ENCODE results near the gene POMP. TPM values are rescaled to one million over a fixed set of nuclear protein-coding genes. Genes with fewer than 3 reads are reported as not detected.

POMP gene
- total RNA-seq, 4 donors from 2014 or later: 24.1 to 48.7 (median 35.5) TPM

DNA sequence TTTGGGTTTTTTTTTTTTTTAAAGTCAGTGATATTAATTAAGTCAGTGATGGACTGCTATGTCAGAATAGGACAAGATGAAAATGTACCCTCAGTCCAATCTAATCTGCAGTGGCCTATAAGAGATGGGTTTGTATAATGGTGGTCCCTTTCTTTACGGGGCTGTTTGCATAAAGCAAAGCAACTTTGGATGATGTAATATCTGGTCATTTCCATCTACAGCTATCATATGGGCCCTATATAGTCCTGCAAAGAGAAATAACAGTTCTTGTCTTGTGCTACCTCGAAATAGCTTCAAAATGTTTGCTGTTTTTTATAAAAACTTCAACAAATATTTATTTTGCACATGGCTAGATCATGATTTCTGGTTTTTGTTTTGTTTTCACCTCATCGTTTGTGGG lies 20.2 kb upstream of the POMP start:
- TF ChIP-seq EP300 (IDR thresholded peaks at IDR 0.05): no peak
- no peak for TF ChIP-seq POLR2AphosphoS5 (IDR thresholded peaks at IDR 0.05)
- no peak for TF ChIP-seq CTCF (IDR thresholded peaks at IDR 0.05)
- no peak for TF ChIP-seq POLR2A (IDR thresholded peaks at IDR 0.05)
- H3K27ac ChIP-seq: no peak overlapping the region
- H3K27me3 ChIP-seq: no peaks in the 10 kb centered on the region
- no peak for DNase-seq (ENCODE audit: low spot score in 2 of 2)
- no peaks in the 10 kb centered on the region for H3K9me3 ChIP-seq
- H3K4me1 ChIP-seq: peaks cover 4% of the 10 kb centered on the region
- no peaks in the 10 kb centered on the region for H3K36me3 ChIP-seq
- 77% methylated on average over 3 of the region's 3 CpGs for WGBS
- no peak overlapping the region for H3K4me3 ChIP-seq

GRCh38 chr13:28640861-28641599 lies 17.9 kb upstream of the POMP start:
- peaks cover 4% of the 10 kb centered on the region for H3K4me1 ChIP-seq
- H3K9me3 ChIP-seq: no peaks in the 10 kb centered on the region
- no peaks in the 10 kb centered on the region for H3K27me3 ChIP-seq
- DNase-seq (ENCODE audit: low spot score in 2 of 2): no peak
- peak overlapping the region; percentile 14 for H3K27ac ChIP-seq
- WGBS: 69% methylated on average over 11 of the region's 12 CpGs
- no peak overlapping the region for H3K4me3 ChIP-seq
- TF ChIP-seq CTCF (IDR thresholded peaks at IDR 0.05): no peak
- TF ChIP-seq EP300 (IDR thresholded peaks at IDR 0.05): no peak
- TF ChIP-seq POLR2A (IDR thresholded peaks at IDR 0.05): no peak
- no peak for TF ChIP-seq POLR2AphosphoS5 (IDR thresholded peaks at IDR 0.05)
- H3K36me3 ChIP-seq: no peaks in the 10 kb centered on the region

DNA sequence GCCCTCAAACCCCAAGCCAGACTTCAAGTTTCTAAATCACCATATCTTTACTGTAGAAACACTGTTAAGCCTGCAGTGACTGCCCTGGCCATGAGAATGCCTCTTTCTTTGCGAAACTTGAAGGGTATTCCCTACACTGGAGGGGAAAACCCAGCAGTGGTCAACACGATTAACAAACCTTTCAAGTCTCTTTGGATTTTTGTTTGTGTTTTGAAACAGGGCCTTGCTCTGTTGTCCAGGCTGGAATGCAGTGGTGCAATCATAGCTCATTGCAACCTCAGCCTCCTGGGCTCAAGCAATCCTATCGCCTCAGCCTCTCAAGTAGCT lies 17.4 kb upstream of the POMP start:
- Histone ChIP-seq H3K36me3 (no peaks in the 10 kb centered on the region), H3K9me3 (no peaks in the 10 kb centered on the region), H3K4me1 (peaks cover 3% of the 10 kb centered on the region), H3K4me3 (no peak overlapping the region), H3K27ac (no peak overlapping the region), H3K27me3 (no peaks in the 10 kb centered on the region)
- WGBS: 52% methylated on average over 3 of the region's 3 CpGs
- no peak for DNase-seq (ENCODE audit: low spot score in 2 of 2)
- no peak for TF ChIP-seq POLR2A (IDR thresholded peaks at IDR 0.05)

DNA sequence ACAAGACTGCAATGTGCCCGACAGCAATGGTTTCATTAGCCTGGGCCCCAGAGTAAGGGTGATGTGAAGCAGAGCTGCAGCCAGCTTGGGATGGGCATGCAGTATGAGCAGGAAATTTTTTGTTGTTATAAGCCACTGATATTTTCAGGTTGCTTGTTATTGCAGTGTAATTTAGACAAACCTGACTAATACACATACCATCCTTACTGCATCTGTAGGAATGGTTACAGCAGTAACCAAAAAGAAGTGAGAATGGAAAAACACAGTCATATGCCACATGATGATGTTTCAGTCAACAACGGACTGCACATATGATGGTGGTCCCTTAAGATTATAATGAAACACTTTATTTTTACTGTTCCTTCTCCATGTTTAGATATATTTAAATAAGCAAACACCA lies 8.6 kb upstream of the POMP start:
- H3K9me3 ChIP-seq: no peaks in the 10 kb centered on the region
- TF ChIP-seq CTCF (IDR thresholded peaks at IDR 0.05) (no peak), EP300 (IDR thresholded peaks at IDR 0.05) (no peak), POLR2A (IDR thresholded peaks at IDR 0.05) (no peak), POLR2AphosphoS5 (IDR thresholded peaks at IDR 0.05) (no peak)
- no peaks in the 10 kb centered on the region for H3K36me3 ChIP-seq
- 97% methylated on average over 2 of the region's 2 CpGs for WGBS
- no peak overlapping the region for H3K27ac ChIP-seq
- no peak overlapping the region for H3K4me3 ChIP-seq
- no peaks in the 10 kb centered on the region for H3K27me3 ChIP-seq
- no peak for DNase-seq (ENCODE audit: low spot score in 2 of 2)
- H3K4me1 ChIP-seq: no peaks in the 10 kb centered on the region

GRCh38 chr13:28651810-28652401 lies 7.0 kb upstream of the POMP start:
- Histone ChIP-seq H3K4me1 (no peaks in the 10 kb centered on the region), H3K27me3 (no peaks in the 10 kb centered on the region), H3K36me3 (no peaks in the 10 kb centered on the region), H3K27ac (no peak overlapping the region), H3K4me3 (no peak overlapping the region), H3K9me3 (no peaks in the 10 kb centered on the region)
- DNase-seq (ENCODE audit: low spot score in 2 of 2): no peak
- no peak for TF ChIP-seq EP300 (IDR thresholded peaks at IDR 0.05)
- no peak for TF ChIP-seq POLR2A (IDR thresholded peaks at IDR 0.05)
- WGBS: 72% methylated on average over 7 of the region's 7 CpGs

DNA sequence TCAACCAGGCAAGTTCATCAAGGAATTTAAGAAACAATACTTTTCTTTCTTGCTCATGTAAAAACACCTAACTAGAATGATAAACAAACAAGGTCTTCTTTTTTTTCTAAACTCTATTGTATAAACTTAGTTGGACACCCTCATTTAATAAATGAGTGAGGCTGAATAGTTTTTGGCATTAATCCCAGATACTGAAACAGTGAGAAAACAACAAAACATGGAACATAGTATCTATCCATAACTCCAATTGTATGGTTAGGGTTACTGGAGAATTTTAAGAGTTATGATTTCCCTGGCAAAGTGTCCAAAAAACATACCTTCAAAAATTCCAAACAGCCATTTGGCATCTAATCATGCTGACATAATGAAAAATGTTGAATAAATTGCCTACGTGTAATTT lies 5.8 kb upstream of the POMP start:
- Histone ChIP-seq H3K27me3 (no peaks in the 10 kb centered on the region), H3K27ac (no peak overlapping the region), H3K4me1 (peaks cover 9% of the 10 kb centered on the region), H3K4me3 (no peak overlapping the region), H3K36me3 (no peaks in the 10 kb centered on the region), H3K9me3 (no peaks in the 10 kb centered on the region)
- DNase-seq (ENCODE audit: low spot score in 2 of 2): no peak
- 47% methylated on average over 1 of the region's 1 CpG for WGBS
- no peak for TF ChIP-seq CTCF (IDR thresholded peaks at IDR 0.05)
- TF ChIP-seq EP300 (IDR thresholded peaks at IDR 0.05): no peak
- TF ChIP-seq POLR2A (IDR thresholded peaks at IDR 0.05): no peak
- TF ChIP-seq POLR2AphosphoS5 (IDR thresholded peaks at IDR 0.05): no peak

Measured in suprapubic skin (tissue), 4 donors.